Activated CD8-positive, alpha-beta T cell treated with anti-CD3 and anti-CD28 coated beads for 36 hours (primary cell): Measurements from ENCODE around the gene FGD3. TPM values are rescaled to one million over a fixed set of nuclear protein-coding genes. Genes with fewer than 3 reads are reported as not detected.
A peak's percentile ranks its signal among the peaks of the same experiment; 100 is the strongest.

Experiments used
- ATAC-seq: fragments of 200-7000 bp; cut with Tn5 transposase; one replicate; pipeline ENCODE4 v1.10.0; 2021; ENCODE audit warnings: mild to moderate bottlenecking, moderate library complexity
- CTCF ChIA-PET: fragments of 350-600 bp; sonication (Branson Sonifier 250); formaldehyde crosslinking; loops from one replicate; lab custom pipeline; 2021; ENCODE audit warnings: antibody characterized with exemption; lab: Charles Lee
- POLR2A ChIA-PET: fragments of 350-600 bp; sonication (Branson Sonifier 250); formaldehyde crosslinking; loops from one replicate; lab custom pipeline; 2021; ENCODE audit warnings: antibody characterized with exemption; lab: Charles Lee
- DNase-seq: peaks from one replicate; pipeline ENCODE4 v3.0.0-alpha.2; 2020
- H3K27ac Mint-ChIP-seq: one replicate; pipeline ENCODE4 v1.8.0; 2021; ENCODE audit warnings: mild to moderate bottlenecking, mixed read lengths
- H3K27me3 Mint-ChIP-seq: one replicate; pipeline ENCODE4 v1.8.0; 2021; ENCODE audit warnings: mixed read lengths
- H3K36me3 Mint-ChIP-seq: one replicate; pipeline ENCODE4 v1.8.0; 2021; ENCODE audit warnings: low read depth, mixed read lengths
- H3K4me1 Mint-ChIP-seq: one replicate; pipeline ENCODE4 v1.8.0; 2021; ENCODE audit warnings: low read depth, mixed read lengths
- H3K4me3 Mint-ChIP-seq: one replicate; pipeline ENCODE4 v1.8.0; 2021; ENCODE audit warnings: mild to moderate bottlenecking, moderate library complexity, mixed read lengths
- H3K9me3 Mint-ChIP-seq: one replicate; pipeline ENCODE4 v1.8.0; 2021; ENCODE audit warnings: mixed read lengths
- CTCF ChIP-seq: fragments of 200-600 bp; IDR thresholded peaks from one replicate; pipeline ENCODE4 v1.8.0; 2022; ENCODE audit warnings: antibody characterized with exemption, mild to moderate bottlenecking
- intact Hi-C: fragments of 100-400 bp; cut with micrococcal nuclease; formaldehyde crosslinking; loops from one replicate; pipeline ENCODE4 v1.10.0; 2022
- total RNA-seq, 2 experiments: library from RNA; stranded (reverse); gene quantifications; one replicate each; pipeline ENCODE4 v1.2.3, GENCODE V29; 2021

The FGD3 gene
- total RNA-seq, 2 experiments from 2014 or later, result 41.6 to 43.5 TPM

DNA sequence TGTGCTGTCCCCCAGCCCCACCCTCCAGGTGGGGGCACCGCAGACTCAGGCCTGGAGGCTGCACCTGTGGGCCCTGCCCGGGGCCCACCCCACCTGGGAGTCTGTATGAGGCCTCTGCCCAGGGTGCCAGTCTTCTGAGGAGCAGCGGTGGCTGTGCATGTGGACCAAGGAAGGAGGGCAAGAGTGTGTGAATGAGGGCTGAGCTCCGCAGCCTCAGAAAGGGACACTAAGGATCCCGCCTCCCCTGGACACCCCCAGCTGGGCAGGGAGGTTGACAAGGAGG lies 19.1 kb downstream of the FGD3 start:
- CTCF ChIA-PET, result interaction anchor here (0.6 to 4.4 kb wide), 5 partner anchors 9 to 125 kb away, joined by 3 to 19 read pairs (median 9); no protein-coding TSS in a partner anchor
- Mint-ChIP-seq H3K36me3 (peaks cover 57% of the 10 kb centered on the region), H3K27ac (peak overlapping the region; percentile 100)

DNA sequence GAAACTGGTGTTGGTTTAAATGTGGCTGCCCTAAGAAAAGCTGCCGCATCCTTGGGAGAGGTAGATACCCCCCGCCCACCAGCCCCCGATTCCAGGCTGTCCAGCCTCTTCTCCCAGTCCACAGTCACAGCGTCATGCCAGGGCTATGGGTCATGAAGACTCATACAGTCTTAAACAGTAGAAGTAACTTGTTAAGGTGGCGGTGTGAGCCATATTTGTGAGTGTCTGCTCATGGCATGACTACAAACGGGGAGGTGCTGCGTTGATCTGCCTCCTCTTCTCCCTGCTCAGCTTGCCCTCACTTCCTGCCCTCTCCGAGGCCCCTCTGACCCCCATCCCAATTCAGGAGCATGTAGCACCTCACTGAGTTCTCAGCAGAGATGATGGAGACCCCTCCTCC lies 20.8 kb downstream of the FGD3 start:
- ChIA-PET POLR2A (interaction anchor here (1.0 to 6.8 kb wide), 6 partner anchors 8 to 96 kb away, joined by 3 to 49 read pairs (median 4); no protein-coding TSS in a partner anchor), CTCF (interaction anchor here (1.1 to 4.4 kb wide), 4 partner anchors 10 to 86 kb away, joined by 3 to 19 read pairs (median 4); no protein-coding TSS in a partner anchor)
- no peak for TF ChIP-seq CTCF
- H3K4me1 Mint-ChIP-seq, result peaks cover 62% of the 10 kb centered on the region
- no peaks in the 10 kb centered on the region for H3K9me3 Mint-ChIP-seq
- peak; percentile 66 for DNase-seq
- no peaks in the 10 kb centered on the region for H3K27me3 Mint-ChIP-seq
- intact Hi-C loops, result loop anchor here (5.0 to 10.0 kb wide), 2 partner anchors 94 to 127 kb away; partner anchors contain the start of gene CARD19
- H3K36me3 Mint-ChIP-seq, result peaks cover 54% of the 10 kb centered on the region
- peak overlapping the region; percentile 100 for H3K27ac Mint-ChIP-seq
- ATAC-seq, result peak; percentile 9
- peak overlapping the region; percentile 98 for H3K4me3 Mint-ChIP-seq

More for the DNA sequence above, 19.1 kb downstream of the FGD3 start:
- no peak for TF ChIP-seq CTCF
- H3K9me3 Mint-ChIP-seq, result peaks cover 10% of the 10 kb centered on the region
- H3K4me3 Mint-ChIP-seq, result peak overlapping the region; percentile 98
- DNase-seq (no peak), ATAC-seq (no peak)
- intact Hi-C loops, result loop anchor here (5.0 to 10.0 kb wide), 2 partner anchors 96 to 128 kb away; partner anchors contain the start of gene CARD19
- H3K4me1 Mint-ChIP-seq, result peaks cover 60% of the 10 kb centered on the region
- no peaks in the 10 kb centered on the region for H3K27me3 Mint-ChIP-seq
- POLR2A ChIA-PET, result interaction anchor here (0.9 to 6.8 kb wide), 6 partner anchors 8 to 127 kb away, joined by 3 to 49 read pairs (median 7); no protein-coding TSS in a partner anchor

DNA sequence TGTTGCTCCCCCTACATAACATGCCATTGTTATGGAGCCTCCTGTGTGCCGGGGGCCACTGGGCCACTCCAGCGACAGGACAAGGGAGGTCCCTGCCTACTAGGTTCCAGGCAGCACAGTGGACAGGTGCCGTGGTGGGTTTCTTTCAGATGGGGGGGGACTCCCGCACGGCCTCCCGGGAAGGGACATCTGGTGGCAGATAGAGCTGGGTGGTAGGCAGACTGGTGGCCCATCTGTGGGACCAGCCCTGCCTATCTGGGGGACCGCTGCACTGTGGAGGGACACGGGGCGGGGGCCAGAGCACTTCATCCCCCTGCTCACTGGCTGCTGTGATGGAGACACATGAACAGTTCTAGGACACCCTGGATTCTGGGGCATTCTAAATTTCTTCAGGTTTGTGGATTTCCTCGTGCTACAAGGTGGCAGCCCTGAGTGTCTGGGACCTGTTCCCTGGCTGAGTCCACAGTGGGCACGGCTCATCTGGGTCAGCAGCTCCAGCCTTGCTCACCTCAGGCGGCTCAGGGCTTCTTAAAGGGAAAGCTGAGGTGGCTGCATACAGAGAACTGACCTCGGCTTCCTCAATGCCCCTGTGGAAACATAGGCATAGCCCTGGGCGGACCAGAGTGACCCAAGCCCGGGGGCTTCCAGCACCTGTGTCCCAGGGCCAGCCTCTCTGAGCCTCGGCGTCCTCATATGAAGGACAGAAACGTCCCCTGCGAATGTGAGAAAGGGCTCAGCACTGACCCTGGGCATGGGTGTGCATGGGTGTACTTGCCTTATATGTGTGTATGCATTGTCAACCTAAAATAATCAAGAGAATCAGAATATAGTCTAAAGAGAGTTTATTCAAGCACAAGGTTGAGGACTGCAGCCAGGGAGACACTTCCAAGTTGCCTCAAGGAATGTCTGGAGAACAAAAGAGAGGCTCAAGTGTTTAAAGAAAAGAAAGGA lies 22.5 kb downstream of the FGD3 start:
- Mint-ChIP-seq H3K4me3 (peak overlapping the region; percentile 98), H3K36me3 (peaks cover 50% of the 10 kb centered on the region), H3K4me1 (peaks cover 74% of the 10 kb centered on the region), H3K9me3 (no peaks in the 10 kb centered on the region), H3K27ac (peak overlapping the region; percentile 100), H3K27me3 (no peaks in the 10 kb centered on the region)
- POLR2A ChIA-PET, result interaction anchor here (1.2 kb wide), 1 partner anchor 12 kb away, joined by 3 read pairs; no protein-coding TSS in a partner anchor
- CTCF ChIA-PET, result interaction anchor here (0.6 to 4.4 kb wide), 5 partner anchors 10 to 34 kb away, joined by 3 to 19 read pairs (median 5); no protein-coding TSS in a partner anchor
- ATAC-seq, result peak; percentile 0
- no peak for TF ChIP-seq CTCF
- intact Hi-C loops, result loop anchor here (5.0 to 10.0 kb wide), 2 partner anchors 93 to 125 kb away; partner anchors contain the start of gene CARD19
- DNase-seq, result no peak

GRCh38 chr9:92970467-92970923 lies 23.2 kb downstream of the FGD3 start:
- H3K27me3 Mint-ChIP-seq, result no peaks in the 10 kb centered on the region
- ATAC-seq (peak; percentile 22), DNase-seq (peak; percentile 44)
- peaks cover 76% of the 10 kb centered on the region for H3K4me1 Mint-ChIP-seq
- ChIA-PET CTCF (interaction anchor here (1.0 to 1.7 kb wide), 4 partner anchors 8 to 32 kb away, joined by 3 to 5 read pairs (median 4); no protein-coding TSS in a partner anchor), POLR2A (interaction anchor here (1.0 to 1.2 kb wide), 2 partner anchors 10 to 12 kb away, joined by 3 to 6 read pairs; no protein-coding TSS in a partner anchor)
- H3K36me3 Mint-ChIP-seq, result peaks cover 46% of the 10 kb centered on the region
- H3K27ac Mint-ChIP-seq, result peak overlapping the region; percentile 100
- H3K9me3 Mint-ChIP-seq, result no peaks in the 10 kb centered on the region
- TF ChIP-seq CTCF, result no peak
- intact Hi-C loops, result no loop called here
- H3K4me3 Mint-ChIP-seq, result peak overlapping the region; percentile 98
